Fibroblast of lung (primary cell): ENCODE results near the gene CHST3. TPM values are rescaled to one million over a fixed set of nuclear protein-coding genes. Genes with fewer than 3 reads are reported as not detected.
A peak's percentile ranks its signal among the peaks of the same experiment; 100 is the strongest.

Experiments used
- DNase-seq, 2 donors: peaks; one replicate each; pipeline versions ENCODE4 v3.0.0 to v3.0.0-alpha.2; 2010; ENCODE audit warnings: low read depth in 2 of 2
- H2AFZ ChIP-seq: 2 replicates; pipeline ENCODE4 v1.5.1; 2012; ENCODE audit warnings: low read length, control low read depth, inconsistent platforms
- H3K27ac ChIP-seq: 2 replicates; pipeline ENCODE4 v1.5.1; 2011; ENCODE audit warnings: low read length, control low read depth; ENCODE audit not compliant: insufficient read depth
- H3K27me3 ChIP-seq: 2 replicates; pipeline ENCODE4 v1.5.1; 2011; ENCODE audit warnings: mild to moderate bottlenecking, low read length; ENCODE audit not compliant: control insufficient read depth, insufficient read depth
- H3K36me3 ChIP-seq: 2 replicates; pipeline ENCODE4 v1.5.1; 2011; ENCODE audit warnings: low read length; ENCODE audit not compliant: control insufficient read depth, insufficient read depth
- H3K4me1 ChIP-seq: 2 replicates; pipeline ENCODE4 v1.5.1; 2011; ENCODE audit warnings: low read length; ENCODE audit not compliant: control insufficient read depth, insufficient read depth; ENCODE audit errors: extremely low read depth
- H3K4me2 ChIP-seq: 2 replicates; pipeline ENCODE4 v1.5.1; 2011; ENCODE audit warnings: low read length, control low read depth; ENCODE audit not compliant: insufficient read depth; ENCODE audit errors: extremely low read depth
- H3K4me3 ChIP-seq, 4 experiments: fragments of 200-600 bp in 1 of 4; sonication (generic) in 1 of 4; replicated peaks in 1 of 4; 2 replicates each; pipeline ENCODE4 v1.5.1; 2011 to 2016; ENCODE audit warnings: low read length in 4 of 4, low read depth in 3 of 4, mild to moderate bottlenecking in 3 of 4, control low read depth in 2 of 4, inconsistent platforms in 1 of 4, mixed read lengths in 1 of 4; ENCODE audit not compliant: insufficient read depth in 1 of 4; ENCODE audit errors: control extremely low read depth in 1 of 4
- H3K79me2 ChIP-seq: 2 replicates; pipeline ENCODE4 v1.5.1; 2012; ENCODE audit warnings: mild to moderate bottlenecking, low read length, inconsistent platforms; ENCODE audit not compliant: control insufficient read depth, insufficient read depth
- H3K9ac ChIP-seq: 2 replicates; pipeline ENCODE4 v1.5.1; 2011; ENCODE audit warnings: mild to moderate bottlenecking, low read length, control low read depth; ENCODE audit not compliant: insufficient read depth
- H3K9me3 ChIP-seq: 2 replicates; pipeline ENCODE4 v1.5.1; 2012; ENCODE audit warnings: low read depth, low read length; ENCODE audit not compliant: control insufficient read depth, insufficient read depth
- H4K20me1 ChIP-seq: 2 replicates; pipeline ENCODE4 v1.5.1; 2011; ENCODE audit warnings: low read length; ENCODE audit not compliant: control insufficient read depth, insufficient read depth; ENCODE audit errors: extremely low read depth
- EZH2 ChIP-seq: IDR thresholded peaks from 2 replicates; pipeline ENCODE4 v1.5.1; 2012; ENCODE audit warnings: low read length, control low read depth, mild to moderate bottlenecking; ENCODE audit errors: missing control alignments
- polyA plus RNA-seq, 2 donors: library from polyadenylated mRNA; depleted of rRNA in 1 of 2; stranded (reverse) in 1 of 2; unstranded in 1 of 2; fragments of >200 nt; gene quantifications; 2 replicates each; pipeline ENCODE4 v1.2.1, GENCODE V29; 2011 to 2012; ENCODE audit warnings: missing spikeins in 1 of 2
- total RNA-seq: library from RNA; depleted of rRNA; stranded (reverse); fragments of >200 nt; gene quantifications from 2 replicates; pipeline ENCODE4 v1.2.1, GENCODE V29; 2014
- TF ChIP-seq, protein P1 (sequence below), 2 donors: IDR thresholded peaks in 1 of 2; conservative IDR thresholded peaks in 1 of 2; 1 replicate in 1 of 2; 2 replicates in 1 of 2; pipeline ENCODE4 v1.5.1; 2011 to 2012; ENCODE audit warnings: low read length in 2 of 2, control low read depth in 1 of 2, inconsistent platforms in 1 of 2, low read depth in 1 of 2, mild to moderate bottlenecking in 1 of 2

The CHST3 gene
- total and polyA plus RNA-seq, 2 donors (not counting 1 experiment from before 2014, with no cell fraction given) = 9.1 to 29.9 TPM

DNA sequence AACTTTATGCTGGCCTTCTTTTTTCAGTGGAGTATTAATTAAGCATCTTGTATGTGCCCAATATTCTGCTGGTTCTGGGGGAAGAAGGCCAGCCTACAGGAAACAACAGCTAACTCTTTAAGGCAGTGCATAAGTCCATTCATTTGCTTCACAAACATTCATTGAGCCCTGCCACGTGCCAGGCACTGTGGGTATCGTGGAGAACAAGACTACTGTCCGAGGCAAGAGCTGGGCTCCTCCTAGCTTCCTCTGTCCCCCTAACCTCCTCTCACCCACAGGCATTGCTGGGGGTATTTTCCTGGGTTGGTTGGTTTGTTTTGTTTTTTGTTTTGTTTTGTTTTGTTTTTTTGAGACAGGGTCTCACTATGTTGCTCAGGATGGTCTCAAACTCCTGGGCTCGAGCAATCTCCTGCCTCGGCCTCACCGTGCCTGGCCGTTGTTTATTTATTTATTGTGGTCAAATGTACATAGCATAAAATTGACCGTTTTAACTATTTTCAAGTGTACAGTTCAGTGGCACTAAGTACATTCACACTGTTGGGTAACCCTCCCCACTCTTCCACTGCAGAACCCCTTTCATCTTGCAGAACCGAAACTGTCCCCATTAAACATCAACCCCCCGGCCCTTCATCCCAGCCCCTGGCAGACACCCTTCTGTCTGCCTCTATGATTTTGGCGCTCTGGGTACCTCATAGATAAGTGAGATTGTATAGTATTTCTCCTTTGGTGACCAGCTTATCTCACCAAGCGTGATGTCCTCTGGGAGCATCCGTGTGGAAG, 32.6 kb downstream of the CHST3 start:
- no peak for DNase-seq
- Histone ChIP-seq H3K27ac (no peak overlapping the region), H3K4me2 (no peak overlapping the region)

DNA sequence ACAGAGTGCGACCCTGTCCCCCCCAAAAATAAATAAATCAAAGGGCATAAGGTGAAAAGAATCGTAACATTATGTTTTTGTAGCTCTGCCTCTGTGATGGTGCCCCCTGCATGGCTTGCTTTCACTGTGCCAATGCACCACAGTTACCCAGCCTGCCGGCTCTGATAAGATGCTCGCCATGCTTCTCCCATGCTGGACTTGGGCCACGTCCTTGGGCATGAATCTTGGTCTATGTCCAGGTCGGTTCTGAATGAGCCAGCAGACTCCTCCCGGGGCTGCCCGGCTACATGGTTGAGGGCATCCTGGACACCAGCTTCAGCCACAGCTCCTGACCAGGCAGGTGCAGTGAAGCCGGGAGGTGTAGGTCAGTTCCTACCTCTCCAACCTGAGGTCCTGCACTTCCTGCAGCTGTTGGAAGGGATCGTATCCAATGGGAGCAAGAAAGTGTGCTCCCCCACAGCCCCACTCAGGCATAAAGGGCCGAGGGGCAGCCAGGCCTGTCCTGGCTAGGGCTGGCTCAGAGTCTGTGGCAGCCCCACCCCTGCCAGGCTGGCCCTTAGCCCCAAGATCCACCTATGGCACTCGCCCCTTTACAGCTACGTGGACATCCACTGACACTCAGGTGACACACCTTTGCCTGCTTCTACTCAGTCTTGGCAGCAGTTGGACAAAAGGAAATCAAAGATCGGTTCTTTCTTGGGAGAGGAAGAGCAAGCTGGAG, 34.1 kb downstream of the CHST3 start:
- H3K79me2 ChIP-seq = peaks cover 6% of the 10 kb centered on the region

More for the DNA sequence above, 32.6 kb downstream of the CHST3 start:
- Histone ChIP-seq H2AFZ (no peak overlapping the region), H3K36me3 (no peaks in the 10 kb centered on the region), H3K4me1 (peaks cover 24% of the 10 kb centered on the region), H4K20me1 (no peaks in the 10 kb centered on the region), H3K79me2 (peaks cover 6% of the 10 kb centered on the region), H3K9ac (no peak overlapping the region), H3K27me3 (no peaks in the 10 kb centered on the region), H3K9me3 (no peaks in the 10 kb centered on the region), H3K4me3 (no peak overlapping the region)
- TF ChIP-seq, protein P1, sequence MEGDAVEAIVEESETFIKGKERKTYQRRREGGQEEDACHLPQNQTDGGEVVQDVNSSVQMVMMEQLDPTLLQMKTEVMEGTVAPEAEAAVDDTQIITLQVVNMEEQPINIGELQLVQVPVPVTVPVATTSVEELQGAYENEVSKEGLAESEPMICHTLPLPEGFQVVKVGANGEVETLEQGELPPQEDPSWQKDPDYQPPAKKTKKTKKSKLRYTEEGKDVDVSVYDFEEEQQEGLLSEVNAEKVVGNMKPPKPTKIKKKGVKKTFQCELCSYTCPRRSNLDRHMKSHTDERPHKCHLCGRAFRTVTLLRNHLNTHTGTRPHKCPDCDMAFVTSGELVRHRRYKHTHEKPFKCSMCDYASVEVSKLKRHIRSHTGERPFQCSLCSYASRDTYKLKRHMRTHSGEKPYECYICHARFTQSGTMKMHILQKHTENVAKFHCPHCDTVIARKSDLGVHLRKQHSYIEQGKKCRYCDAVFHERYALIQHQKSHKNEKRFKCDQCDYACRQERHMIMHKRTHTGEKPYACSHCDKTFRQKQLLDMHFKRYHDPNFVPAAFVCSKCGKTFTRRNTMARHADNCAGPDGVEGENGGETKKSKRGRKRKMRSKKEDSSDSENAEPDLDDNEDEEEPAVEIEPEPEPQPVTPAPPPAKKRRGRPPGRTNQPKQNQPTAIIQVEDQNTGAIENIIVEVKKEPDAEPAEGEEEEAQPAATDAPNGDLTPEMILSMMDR (conservative IDR thresholded peaks at IDR 0.05 in 1 of 2, IDR thresholded peaks at IDR 0.05 in 1 of 2; ENCODE audit: low read depth in 1 of 2, low read length in 2 of 2) = no peak
- no peak for TF ChIP-seq EZH2

DNA sequence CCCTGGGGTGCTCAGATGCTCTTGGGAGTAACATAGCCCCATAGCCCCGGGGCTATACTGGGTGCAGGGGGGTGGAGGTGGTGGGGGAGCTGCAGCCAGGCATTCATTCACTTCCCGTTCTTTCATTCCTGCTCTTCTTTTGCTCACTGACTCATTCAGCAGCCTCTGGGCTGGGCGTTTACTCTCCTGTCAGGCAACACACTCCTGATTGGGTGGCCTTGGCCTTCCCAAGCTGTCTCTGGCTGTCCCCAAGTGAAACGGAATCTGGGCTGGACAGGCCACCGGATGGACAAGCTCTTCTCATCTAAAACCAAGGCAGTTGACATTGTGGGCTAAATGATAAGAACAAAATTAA, 34.6 kb downstream of the CHST3 start:
- H3K9me3 ChIP-seq = no peaks in the 10 kb centered on the region
- peak overlapping the region; percentile 79 for H3K27ac ChIP-seq
- H2AFZ ChIP-seq = no peak overlapping the region
- H4K20me1 ChIP-seq = no peaks in the 10 kb centered on the region
- H3K36me3 ChIP-seq = no peaks in the 10 kb centered on the region
- H3K4me1 ChIP-seq = peaks cover 24% of the 10 kb centered on the region
- DNase-seq = peak; percentile 77 to 82
- TF ChIP-seq EZH2 = no peak
- TF ChIP-seq, protein P1 (conservative IDR thresholded peaks at IDR 0.05 in 1 of 2, IDR thresholded peaks at IDR 0.05 in 1 of 2; ENCODE audit: low read depth in 1 of 2, low read length in 2 of 2) = no peak
- H3K4me3 ChIP-seq = peak overlapping the region in 1 of 4 experiments; percentile 19
- H3K4me2 ChIP-seq = peak overlapping the region; percentile 56
- H3K27me3 ChIP-seq = no peaks in the 10 kb centered on the region
- H3K9ac ChIP-seq = peak overlapping the region; percentile 55
- peaks cover 6% of the 10 kb centered on the region for H3K79me2 ChIP-seq

More for the DNA sequence above, 34.1 kb downstream of the CHST3 start:
- Histone ChIP-seq H3K4me2 (peak overlapping the region; percentile 13), H3K27ac (peak overlapping the region; percentile 79), H3K4me3 (no peak overlapping the region), H3K9me3 (no peaks in the 10 kb centered on the region), H3K9ac (no peak overlapping the region), H3K36me3 (no peaks in the 10 kb centered on the region), H2AFZ (no peak overlapping the region), H4K20me1 (no peaks in the 10 kb centered on the region), H3K27me3 (no peaks in the 10 kb centered on the region), H3K4me1 (peaks cover 24% of the 10 kb centered on the region)
- DNase-seq = no peak
- no peak for TF ChIP-seq EZH2
- TF ChIP-seq, protein P1 (conservative IDR thresholded peaks at IDR 0.05 in 1 of 2, IDR thresholded peaks at IDR 0.05 in 1 of 2; ENCODE audit: low read depth in 1 of 2, low read length in 2 of 2) = no peak
